AG20443 (cell line): ENCODE results near the gene GALE.
"Not testable (repeated sequence)": the region's sequence is repeated elsewhere in the genome, so short reads cannot be mapped to it uniquely, and the experiment has no call there.

Experiments
- DNase-seq: peaks from one replicate; pipeline ENCODE4 v3.0.0; 2012; ENCODE audit warnings: low spot score, mixed read lengths

GALE gene

GRCh38 chr1:23809751-23810171 is 9.2 kb upstream of the GALE start:
- peak; percentile 80 for DNase-seq

GRCh38 chr1:23807453-23807852 is 6.9 kb upstream of the GALE start:
- DNase-seq, result no peak

GRCh38 chr1:23806280-23806679 is 5.7 kb upstream of the GALE start:
- DNase-seq, result no peak

GRCh38 chr1:23805025-23805424 is 4.5 kb upstream of the GALE start:
- no peak for DNase-seq

- DNase-seq, result no peak
These were observed 3.8 kb upstream of the GALE start for GRCh38 chr1:23804183-23804835.

- DNase-seq, result no peak
These were observed 3.1 kb upstream of the GALE start for GRCh38 chr1:23803674-23804073.

GRCh38 chr1:23802809-23803342 is 2.3 kb upstream of the GALE start:
- not testable (repeated sequence) for DNase-seq

- no peak for DNase-seq
These were observed 1.3 kb upstream of the GALE start for GRCh38 chr1:23801876-23802275.

GRCh38 chr1:23801338-23801748 is 789 bp upstream of the GALE start:
- peak; percentile 43 for DNase-seq

GRCh38 chr1:23799570-23800399 is 769 bp downstream of the GALE start:
- DNase-seq, result peak; percentile 66

- no peak for DNase-seq
These were observed 1.3 kb downstream of the GALE start for GRCh38 chr1:23799255-23799569.

GRCh38 chr1:23798662-23799142 is 1.9 kb downstream of the GALE start:
- DNase-seq, result no peak

GRCh38 chr1:23797478-23798448 is 2.8 kb downstream of the GALE start:
- DNase-seq, result no peak

GRCh38 chr1:23796466-23797271 is 3.9 kb downstream of the GALE start:
- DNase-seq, result no peak

GRCh38 chr1:23795676-23796465 is 4.7 kb downstream of the GALE start:
- no peak for DNase-seq

GRCh38 chr1:23794732-23795182 is 5.8 kb downstream of the GALE start:
- not testable (repeated sequence) for DNase-seq

- DNase-seq, result no peak
These were observed 6.5 kb downstream of the GALE start for GRCh38 chr1:23793861-23794731.

- DNase-seq, result peak; percentile 62
These were observed 7.4 kb downstream of the GALE start for GRCh38 chr1:23793018-23793781.
